SW 1271 (cell line): ENCODE data around the gene DEFB131B.
"Not testable (repeated sequence)": the region's sequence is repeated elsewhere in the genome, so short reads cannot be mapped to it uniquely, and the experiment has no call there.

Experiments
- DNase-seq, 2 experiments: peaks; one replicate each; lab custom pipeline; 2025; lab: John Stamatoyannopoulos, UW

The DEFB131B gene

GRCh38 chr11:71911321-71911985, 33.2 kb downstream of the DEFB131B start:
- DNase-seq, result not testable (repeated sequence)

GRCh38 chr11:71911986-71912340, 33.7 kb downstream of the DEFB131B start:
- DNase-seq, result not testable (repeated sequence)

GRCh38 chr11:71913756-71914526, 35.7 kb downstream of the DEFB131B start:
- no peak for DNase-seq

- no peak for DNase-seq
These were observed 36.5 kb downstream of the DEFB131B start for GRCh38 chr11:71914617-71915189.

- DNase-seq, result no peak
These were observed 39.4 kb downstream of the DEFB131B start for GRCh38 chr11:71917646-71918140.

- DNase-seq, result peak; percentile 88 to 97
These were observed 49.8 kb downstream of the DEFB131B start, which contains the start of gene XNDC1N for GRCh38 chr11:71927820-71928736. Gene XNDC1N, minus strand, starts transcription at chr11:71928594. Its CDS starts 5,241 bp downstream, at chr11:71923353.

- peak; percentile 93 to 98 for DNase-seq
These were observed 50.6 kb downstream of the DEFB131B start, which contains the start of gene RNF121 for GRCh38 chr11:71928737-71929443. Gene RNF121, plus strand, starts transcription at chr11:71929046. Its CDS starts 16 bp downstream, at chr11:71929062.

GRCh38 chr11:71929491-71929890, 51.2 kb downstream of the DEFB131B start:
- no peak for DNase-seq

- no peak for DNase-seq
These were observed 52.4 kb downstream of the DEFB131B start for GRCh38 chr11:71930556-71931244.

- no peak for DNase-seq
These were observed 53.0 kb downstream of the DEFB131B start for GRCh38 chr11:71931245-71931602.

- no peak for DNase-seq
These were observed 55.1 kb downstream of the DEFB131B start for GRCh38 chr11:71933141-71933933.
